ENCODE data around the gene WDR90.

The WDR90 gene

GRCh38 chr16:671353-672131, 22.4 kb downstream of the WDR90 start:
- no peak for TF ChIP-seq CTCF (IDR thresholded peaks at IDR 0.05; ENCODE audit: low read depth, low read length)
- in situ Hi-C loops (cut with HindIII; ENCODE audit: low sequenced_read_pairs) = no loop called here
- H3K4me3 ChIP-seq (ENCODE audit: low read depth, low read length) = no peak overlapping the region
- no peak for DNase-seq (ENCODE audit: low read depth, low spot score)

- TF ChIP-seq CTCF (IDR thresholded peaks at IDR 0.05; ENCODE audit: low read depth, low read length) = no peak
- in situ Hi-C loops (cut with HindIII; ENCODE audit: low sequenced_read_pairs) = no loop called here
- no peak for DNase-seq (ENCODE audit: low read depth, low spot score)
- H3K4me3 ChIP-seq (ENCODE audit: low read depth, low read length) = no peak overlapping the region
Measured at GRCh38 chr16:672371-672770, 23.2 kb downstream of the WDR90 start.

GRCh38 chr16:672851-673250, 23.7 kb downstream of the WDR90 start:
- in situ Hi-C loops (cut with HindIII; ENCODE audit: low sequenced_read_pairs) = no loop called here
- no peak for DNase-seq (ENCODE audit: low read depth, low spot score)
- no peak overlapping the region for H3K4me3 ChIP-seq (ENCODE audit: low read depth, low read length)
- TF ChIP-seq CTCF (IDR thresholded peaks at IDR 0.05; ENCODE audit: low read depth, low read length) = no peak

- no peak for TF ChIP-seq CTCF (IDR thresholded peaks at IDR 0.05; ENCODE audit: low read depth, low read length)
- in situ Hi-C loops (cut with HindIII; ENCODE audit: low sequenced_read_pairs) = no loop called here
- DNase-seq (ENCODE audit: low read depth, low spot score) = no peak
- H3K4me3 ChIP-seq (ENCODE audit: low read depth, low read length) = no peak overlapping the region
Measured at GRCh38 chr16:673399-673991, 24.3 kb downstream of the WDR90 start.

- in situ Hi-C loops (cut with HindIII; ENCODE audit: low sequenced_read_pairs) = no loop called here
- TF ChIP-seq CTCF (IDR thresholded peaks at IDR 0.05; ENCODE audit: low read depth, low read length) = no peak
- H3K4me3 ChIP-seq (ENCODE audit: low read depth, low read length) = no peak overlapping the region
- DNase-seq (ENCODE audit: low read depth, low spot score) = no peak
Measured at GRCh38 chr16:674214-674881, 25.2 kb downstream of the WDR90 start.

- in situ Hi-C loops (cut with HindIII; ENCODE audit: low sequenced_read_pairs) = no loop called here
- peak; percentile 38 for DNase-seq (ENCODE audit: low read depth, low spot score)
- TF ChIP-seq CTCF (IDR thresholded peaks at IDR 0.05; ENCODE audit: low read depth, low read length) = no peak
- H3K4me3 ChIP-seq (ENCODE audit: low read depth, low read length) = peak within 1 kb of the TSS; percentile 34
Measured at GRCh38 chr16:674968-675883, 26.1 kb downstream of the WDR90 start, which contains the start of gene RHBDL1. Gene RHBDL1, plus strand, starts transcription at chr16:675671. Its CDS starts 120 bp downstream, at chr16:675791.
